Endothelial cell of umbilical vein (primary cell): Measurements from ENCODE around the gene NCK2. TPM values are rescaled to one million over a fixed set of nuclear protein-coding genes. Genes with fewer than 3 reads are reported as not detected.

Experiments used
- BruUV-seq: library from RNA; stranded (reverse); fragments of 400-500 nt; replicated peaks from 2 replicates; lab custom pipeline; 2021; lab: Mats Ljungman, UMichigan
- CTCF ChIA-PET: fragments of 300-600, 350-600 bp; sonication (Branson Sonifier 250); formaldehyde crosslinking; loops from one replicate; lab custom pipeline; 2021; ENCODE audit warnings: antibody characterized with exemption, inconsistent platforms; lab: Charles Lee
- POLR2A ChIA-PET: fragments of 300-600, 350-600 bp; sonication (Branson Sonifier 250); formaldehyde crosslinking; loops from one replicate; lab custom pipeline; 2021; ENCODE audit warnings: antibody characterized with exemption, inconsistent platforms; lab: Charles Lee
- DNase-seq: peaks from one replicate; pipeline ENCODE4 v3.0.0-alpha.2; 2011; ENCODE audit warnings: low read depth, low spot score
- FAIRE-seq: peaks from 2 replicates; lab custom pipeline; 2011; peaks lifted over from hg19 to GRCh38; lab: Jason Lieb, UNC
- H2AFZ ChIP-seq: 2 replicates; pipeline ENCODE4 v1.6.0; 2012; ENCODE audit warnings: low read depth, low read length, control low read depth, inconsistent platforms
- H3K27ac ChIP-seq: 2 replicates; pipeline ENCODE4 v1.5.1; 2011; ENCODE audit warnings: low read depth, mild to moderate bottlenecking, control low read depth, low read length, moderate library complexity; ENCODE audit not compliant: insufficient read depth
- H3K27me3 ChIP-seq, 2 experiments: 2 replicates each; pipeline versions ENCODE4 v1.6.0 to v1.6.1; 2011; ENCODE audit warnings: low read length in 2 of 2, mixed read lengths in 1 of 2; ENCODE audit not compliant: control insufficient read depth in 2 of 2, insufficient read depth in 2 of 2
- H3K36me3 ChIP-seq, 2 experiments: 2 replicates in 1 of 2; 3 replicates in 1 of 2; pipeline ENCODE4 v1.5.1; 2011; ENCODE audit warnings: low read length in 2 of 2, mild to moderate bottlenecking in 1 of 2, moderate library complexity in 1 of 2; ENCODE audit not compliant: control insufficient read depth in 2 of 2, insufficient read depth in 2 of 2; ENCODE audit errors: extremely low read depth in 1 of 2
- H3K4me1 ChIP-seq: 3 replicates; pipeline ENCODE4 v1.5.1; 2011; ENCODE audit warnings: mild to moderate bottlenecking, low read length; ENCODE audit not compliant: control insufficient read depth, insufficient read depth; ENCODE audit errors: extremely low read depth
- H3K4me2 ChIP-seq: 2 replicates; pipeline ENCODE4 v1.6.1; 2011; ENCODE audit warnings: low read length, control low read depth, mixed read lengths; ENCODE audit not compliant: insufficient read depth
- H3K4me3 ChIP-seq, 3 experiments: fragments of 200-600 bp in 1 of 3; sonication (generic), shearing (Covaris generic) in 1 of 3; replicated peaks in 1 of 3; 2 replicates each; pipeline ENCODE4 v1.5.1; 2011 to 2016; ENCODE audit warnings: control low read depth in 3 of 3, low read length in 3 of 3, mild to moderate bottlenecking in 2 of 3, inconsistent platforms in 1 of 3, low read depth in 1 of 3, moderate library complexity in 1 of 3; ENCODE audit not compliant: insufficient read depth in 1 of 3
- H3K79me2 ChIP-seq: 2 replicates; pipeline ENCODE4 v1.6.0; 2012; ENCODE audit warnings: low read length, inconsistent platforms; ENCODE audit not compliant: control insufficient read depth, insufficient read depth
- H3K9ac ChIP-seq: replicated peaks from 2 replicates; pipeline ENCODE3; 2011; ENCODE audit warnings: low read length, control low read depth; ENCODE audit not compliant: insufficient read depth; ENCODE audit errors: extremely low read depth
- H3K9me1 ChIP-seq: replicated peaks from 3 replicates; pipeline ENCODE4 v1.6.0; 2011; ENCODE audit warnings: mild to moderate bottlenecking, low read length; ENCODE audit not compliant: control insufficient read depth, insufficient read depth; ENCODE audit errors: extremely low read depth
- H3K9me3 ChIP-seq: replicated peaks from 2 replicates; pipeline ENCODE4 v1.5.1; 2012; ENCODE audit warnings: low read length, inconsistent platforms; ENCODE audit not compliant: control insufficient read depth, insufficient read depth
- H4K20me1 ChIP-seq: replicated peaks from 2 replicates; pipeline ENCODE3; 2011; ENCODE audit warnings: mild to moderate bottlenecking, low read length; ENCODE audit not compliant: control insufficient read depth, insufficient read depth; ENCODE audit errors: extremely low read depth
- CTCF ChIP-seq, 2 donors: IDR thresholded peaks; 1 replicate in 1 of 2; 2 replicates in 1 of 2; pipeline ENCODE4 v1.5.1; 2011; ENCODE audit warnings: low read length in 2 of 2, mild to moderate bottlenecking in 2 of 2, moderate library complexity in 2 of 2, control low read depth in 1 of 2, inconsistent platforms in 1 of 2, low read depth in 1 of 2; ENCODE audit not compliant: insufficient read depth in 1 of 2; ENCODE audit errors: extremely low read depth in 1 of 2
- EZH2 ChIP-seq: IDR thresholded peaks from 2 replicates; pipeline ENCODE4 v1.6.1; 2012; ENCODE audit warnings: borderline replicate concordance, low read depth, mild to moderate bottlenecking, moderate library complexity, low read length, inconsistent platforms; ENCODE audit not compliant: severe bottlenecking
- FOS ChIP-seq: IDR thresholded peaks from 2 replicates; pipeline ENCODE4 v1.6.1; 2011; ENCODE audit warnings: mild to moderate bottlenecking, low read length, moderate library complexity, borderline replicate concordance; ENCODE audit not compliant: insufficient read depth
- GATA2 ChIP-seq: IDR thresholded peaks from 2 replicates; pipeline ENCODE4 v1.7.0; 2011; ENCODE audit warnings: low read depth, mild to moderate bottlenecking, moderate library complexity, mixed read lengths, low read length; ENCODE audit not compliant: insufficient read length, insufficient read depth
- JUN ChIP-seq: IDR thresholded peaks from 2 replicates; pipeline ENCODE4 v1.6.1; 2011; ENCODE audit warnings: borderline replicate concordance, low read depth; ENCODE audit not compliant: insufficient read length, insufficient read depth
- MAX ChIP-seq: IDR thresholded peaks from 2 replicates; pipeline ENCODE4 v1.6.1; 2011; ENCODE audit not compliant: insufficient read depth, insufficient read length
- MYC ChIP-seq: IDR thresholded peaks from one replicate; pipeline ENCODE4 v1.6.1; 2011; ENCODE audit warnings: mild to moderate bottlenecking, low read depth, low read length
- POLR2A ChIP-seq: IDR thresholded peaks from 2 replicates; pipeline ENCODE4 v1.6.1; 2012; ENCODE audit warnings: low read depth, mild to moderate bottlenecking, control low read depth, low read length
- POLR2AphosphoS5 ChIP-seq: IDR thresholded peaks from 2 replicates; pipeline ENCODE4 v1.6.1; 2012; ENCODE audit warnings: low read depth, mild to moderate bottlenecking, control low read depth, low read length, moderate library complexity; ENCODE audit not compliant: insufficient read depth
- dilution Hi-C: fragments of 300-500 bp; cut with MboI; formaldehyde crosslinking; loops from one replicate; pipeline ENCODE4 v1.15.0; 2019; ENCODE audit warnings: low sequenced_read_pairs; ENCODE audit not compliant: extremely low pct_ligation_motif_present
- intact Hi-C: fragments of 100-400 bp; cut with micrococcal nuclease; formaldehyde crosslinking; loops from one replicate; pipeline ENCODE4 v1.10.0; 2022
- polyA plus RNA-seq, 4 experiments: library from polyadenylated mRNA; depleted of rRNA in 3 of 4; stranded (reverse) in 3 of 4; unstranded in 1 of 4; fragments of >200 nt; gene quantifications; 2 replicates each; pipeline versions ENCODE4 v1.2.1 to v1.2.3, GENCODE V29; 2011 to 2012; ENCODE audit warnings: missing spikeins in 1 of 4
- total RNA-seq: library from RNA; stranded (reverse); gene quantifications from 2 replicates; pipeline ENCODE4 v1.2.3, GENCODE V29; 2021

NCK2 gene
- total and polyA plus RNA-seq, 2 donors (not counting 3 experiments of a cell fraction or from before 2014, with no cell fraction given), result 23.8 to 39.1 TPM

- Histone ChIP-seq H3K79me2 (peaks cover 26% of the 10 kb centered on the region), H2AFZ (no peak overlapping the region), H3K4me2 (no peak overlapping the region), H3K36me3 (peaks cover 0 to 2% of the 10 kb centered on the region in 2 experiments), H3K27ac (no peak overlapping the region), H3K27me3 (no peaks in the 10 kb centered on the region), H3K4me1 (no peaks in the 10 kb centered on the region), H3K9me3 (no peaks in the 10 kb centered on the region), H3K9ac (no peak overlapping the region), H3K4me3 (no peak overlapping the region), H4K20me1 (peaks cover 2% of the 10 kb centered on the region), H3K9me1 (no peaks in the 10 kb centered on the region)
- CTCF ChIA-PET, result interaction anchor here (1.5 kb wide), 1 partner anchor 22 kb away, joined by 4 read pairs; no protein-coding TSS in a partner anchor
- TF ChIP-seq FOS (no peak), POLR2A (no peak), MYC (no peak), POLR2AphosphoS5 (no peak), CTCF (IDR thresholded peaks at IDR 0.05; ENCODE audit: extremely low read depth in 1 of 2, insufficient read depth in 1 of 2, low read depth in 1 of 2, low read length in 2 of 2) (no peak), MAX (no peak), GATA2 (no peak), EZH2 (no peak), JUN (no peak)
- FAIRE-seq (no peak), DNase-seq (no peak)
- POLR2A ChIA-PET, result no interaction called here
- intact Hi-C loops (no loop called here), dilution Hi-C loops (no loop called here)
- BruUV-seq, result no TSS peak
These were observed 23.5 kb downstream of the NCK2 start for GRCh38 chr2:105768176-105768575.
